NCI-H524 treated with DMSO at 0.1 percent for 48 hours (cell line): ENCODE measurements around the gene RPS24.
"Not testable (repeated sequence)": the region's sequence is repeated elsewhere in the genome, so short reads cannot be mapped to it uniquely, and the experiment has no call there.

Experiments
- DNase-seq: peaks from one replicate; lab custom pipeline; 2025; lab: John Stamatoyannopoulos, UW

The RPS24 gene

DNA sequence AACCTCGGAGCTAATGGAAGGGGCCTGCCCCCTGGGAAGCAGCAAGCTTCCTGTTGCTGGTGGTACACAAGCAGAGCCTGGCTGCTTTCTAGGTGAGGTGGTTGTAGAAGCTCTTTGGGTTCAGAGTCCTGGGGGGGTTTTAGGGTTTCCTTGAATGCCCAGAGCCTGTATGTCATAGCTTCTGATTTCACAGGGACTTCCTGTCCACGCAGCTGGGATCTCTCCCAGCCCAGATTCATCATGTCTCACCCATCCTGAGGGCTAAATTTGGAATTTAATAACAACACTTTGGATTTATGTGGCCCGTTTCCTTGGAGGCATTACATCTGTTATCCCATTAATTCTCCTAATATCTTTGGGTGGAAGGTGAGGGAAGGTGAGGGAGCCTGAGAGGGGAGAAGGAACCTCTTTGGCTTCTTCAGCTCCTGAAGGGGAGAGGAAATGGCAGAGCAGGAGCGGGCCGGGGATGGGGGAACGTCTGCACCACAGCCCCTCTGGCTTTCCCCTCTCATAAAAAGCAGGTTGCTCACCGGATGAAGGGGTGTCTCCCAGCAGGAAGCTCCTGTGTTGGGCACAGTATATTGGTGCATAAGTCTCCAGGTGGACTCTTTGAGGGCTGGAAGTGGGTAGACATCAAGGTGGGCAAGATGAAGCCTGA is 19.7 kb downstream of the RPS24 start:
- DNase-seq, result no peak

DNA sequence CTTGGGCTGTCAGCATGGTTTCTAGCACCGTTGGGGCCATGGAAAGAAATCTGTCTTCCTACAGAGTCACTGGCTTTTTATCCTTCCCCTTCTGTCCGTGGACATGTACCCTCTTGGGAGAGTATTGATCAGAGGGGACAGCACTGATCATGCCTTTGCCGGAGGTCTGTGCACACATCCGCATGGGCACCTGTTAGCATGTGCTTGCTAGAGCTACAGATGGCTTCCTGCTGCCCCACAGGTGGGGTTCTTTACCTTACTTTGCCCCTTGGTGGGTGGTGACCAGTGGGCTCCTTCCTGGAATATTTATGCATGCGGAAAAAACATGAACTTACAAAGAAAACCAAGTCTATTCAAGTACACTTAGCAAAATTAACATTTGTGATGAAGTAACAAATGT is 24.9 kb downstream of the RPS24 start:
- DNase-seq, result no peak

DNA sequence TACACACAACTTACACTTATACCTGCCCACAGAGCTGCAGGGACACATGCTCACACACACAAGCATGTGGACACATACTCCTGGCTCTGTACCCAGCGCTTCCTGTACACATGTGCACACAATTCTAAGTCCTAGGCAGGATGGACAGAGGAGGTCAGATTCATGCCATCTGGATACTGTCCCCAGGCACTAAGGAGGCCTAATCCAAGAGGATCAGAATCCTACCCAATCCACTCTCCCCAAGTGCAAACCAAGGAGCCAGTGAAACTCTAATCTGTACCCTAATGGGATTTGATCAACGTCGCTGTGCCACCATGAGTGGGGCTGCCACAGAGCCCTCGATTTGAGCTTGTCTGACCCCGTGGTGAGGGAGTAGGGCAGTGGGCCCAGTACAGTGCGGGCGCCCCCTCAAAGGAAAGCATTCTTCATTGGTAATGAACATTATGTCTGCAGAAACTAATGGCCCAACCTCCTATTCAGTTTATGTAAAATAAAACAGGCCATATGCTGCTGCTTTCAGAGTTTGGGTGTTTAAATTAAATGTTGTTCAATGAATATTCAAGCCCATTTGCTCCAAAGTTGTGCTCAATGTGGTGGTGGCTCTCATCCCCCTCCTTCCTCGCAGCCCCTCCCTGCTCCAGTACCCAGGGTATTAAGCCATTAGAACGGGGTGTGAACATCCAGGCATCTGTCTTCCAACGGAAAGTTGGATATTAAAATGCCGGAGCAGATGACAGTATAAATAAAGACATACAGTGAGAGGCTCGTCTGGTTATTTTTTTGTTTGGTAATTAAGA is 26.4 kb downstream of the RPS24 start:
- peak; percentile 49 for DNase-seq

DNA sequence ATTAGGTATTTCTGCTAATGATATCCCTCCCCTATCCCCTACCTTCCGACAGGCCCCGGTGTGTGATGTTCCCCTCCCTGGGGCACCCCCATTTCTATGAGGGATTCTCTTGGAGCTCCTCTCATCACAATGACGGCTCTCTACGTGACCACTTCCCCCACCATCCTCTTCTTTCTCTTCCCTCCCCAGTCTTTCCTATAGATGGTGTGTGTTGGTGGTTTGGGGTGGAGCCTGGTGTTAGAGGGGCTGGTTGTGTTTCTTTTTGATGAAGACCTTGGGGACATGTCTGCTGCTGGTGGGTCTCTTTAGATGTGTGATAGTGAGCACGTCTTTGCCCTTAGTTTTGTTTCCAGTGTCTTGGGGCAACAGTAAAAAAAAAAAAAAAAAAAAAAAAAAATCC is 28.6 kb downstream of the RPS24 start:
- no peak for DNase-seq

DNA sequence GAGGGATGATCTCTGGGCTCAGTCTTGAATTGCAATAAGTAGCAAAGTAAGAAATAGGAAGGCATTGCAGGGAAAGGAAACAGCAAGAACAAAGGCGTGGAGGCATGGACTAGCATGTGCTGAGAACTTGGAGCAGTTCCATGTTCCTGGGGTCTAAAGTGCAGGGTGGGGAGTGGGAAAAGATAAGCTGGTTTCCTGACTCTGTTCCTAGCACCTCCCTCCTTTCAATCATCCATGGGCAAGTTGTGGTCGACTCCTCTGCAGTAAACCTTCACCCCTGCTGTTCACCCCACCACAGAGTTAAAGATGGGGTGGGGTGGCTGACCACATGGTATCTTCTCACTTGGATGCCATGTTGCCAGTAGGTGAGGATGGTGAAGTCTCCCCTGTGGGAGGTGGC is 29.6 kb downstream of the RPS24 start:
- DNase-seq, result no peak

GRCh38 chr10:78064919-78065318 is 31.3 kb downstream of the RPS24 start:
- not testable (repeated sequence) for DNase-seq

DNA sequence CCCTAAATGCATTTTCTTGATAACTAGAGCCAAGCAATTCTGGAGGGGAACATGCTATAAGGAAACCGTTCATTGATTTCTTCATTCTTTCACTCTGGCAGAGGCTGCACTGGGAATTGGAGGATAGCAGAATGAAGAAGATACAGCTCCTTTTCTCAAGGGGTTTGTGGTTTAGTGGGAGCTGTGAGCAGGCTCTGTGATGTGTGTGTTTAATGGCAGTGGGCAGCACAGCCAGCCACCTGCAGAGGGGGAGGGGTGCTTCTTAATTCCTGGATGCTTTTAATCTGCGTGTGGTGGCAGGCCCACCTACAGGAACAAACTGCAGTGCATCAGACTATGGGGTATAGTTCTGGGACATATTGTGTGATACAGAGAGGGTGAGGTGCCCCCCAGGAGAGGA is 31.9 kb downstream of the RPS24 start:
- DNase-seq, result no peak

DNA sequence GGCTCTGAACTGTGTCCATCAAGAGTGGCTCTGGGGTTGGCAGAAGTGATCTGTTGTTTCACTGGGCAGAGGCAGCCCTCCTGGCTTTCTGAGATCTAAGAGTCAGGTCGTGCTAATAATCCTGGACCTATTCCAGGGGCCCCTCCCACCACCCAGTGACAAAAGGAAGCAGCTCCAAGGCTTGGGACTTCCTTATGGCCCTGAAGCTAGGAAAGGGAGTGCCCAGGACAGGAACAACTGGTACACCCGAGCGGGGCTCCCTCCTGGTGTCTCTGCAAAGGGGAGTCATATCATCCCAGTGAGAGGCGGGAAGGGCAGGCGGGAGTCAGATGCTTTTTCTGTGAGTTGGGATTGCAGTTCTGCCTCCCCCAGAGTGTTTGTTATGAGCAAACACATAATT is 32.3 kb downstream of the RPS24 start:
- DNase-seq, result no peak

GRCh38 chr10:78066728-78067430 is 33.2 kb downstream of the RPS24 start:
- DNase-seq, result no peak

DNA sequence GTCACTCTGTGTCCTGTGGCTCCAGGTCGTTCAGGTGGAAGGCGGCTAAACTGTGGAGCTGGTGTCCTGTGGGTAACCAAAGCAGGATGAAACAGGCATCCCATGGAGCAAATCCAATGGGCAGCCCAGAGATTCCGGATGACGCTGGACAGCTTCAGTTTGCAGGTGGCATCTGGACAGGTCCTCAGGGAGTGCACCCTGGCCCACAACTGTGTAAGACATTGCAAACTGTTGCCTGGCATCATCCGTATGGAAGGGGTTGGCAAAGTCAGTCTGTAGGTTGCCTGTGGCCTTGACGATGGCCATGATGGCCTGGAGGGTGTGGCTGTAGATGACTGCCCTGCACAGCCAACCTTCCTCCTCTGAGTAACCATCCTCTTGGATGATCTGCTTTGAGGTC is 35.5 kb downstream of the RPS24 start:
- DNase-seq, result no peak

- not testable (repeated sequence) for DNase-seq
Measured at GRCh38 chr10:78070064-78070463, 36.4 kb downstream of the RPS24 start.

- no peak for DNase-seq
Measured at GRCh38 chr10:78070726-78071125, 37.1 kb downstream of the RPS24 start.

DNA sequence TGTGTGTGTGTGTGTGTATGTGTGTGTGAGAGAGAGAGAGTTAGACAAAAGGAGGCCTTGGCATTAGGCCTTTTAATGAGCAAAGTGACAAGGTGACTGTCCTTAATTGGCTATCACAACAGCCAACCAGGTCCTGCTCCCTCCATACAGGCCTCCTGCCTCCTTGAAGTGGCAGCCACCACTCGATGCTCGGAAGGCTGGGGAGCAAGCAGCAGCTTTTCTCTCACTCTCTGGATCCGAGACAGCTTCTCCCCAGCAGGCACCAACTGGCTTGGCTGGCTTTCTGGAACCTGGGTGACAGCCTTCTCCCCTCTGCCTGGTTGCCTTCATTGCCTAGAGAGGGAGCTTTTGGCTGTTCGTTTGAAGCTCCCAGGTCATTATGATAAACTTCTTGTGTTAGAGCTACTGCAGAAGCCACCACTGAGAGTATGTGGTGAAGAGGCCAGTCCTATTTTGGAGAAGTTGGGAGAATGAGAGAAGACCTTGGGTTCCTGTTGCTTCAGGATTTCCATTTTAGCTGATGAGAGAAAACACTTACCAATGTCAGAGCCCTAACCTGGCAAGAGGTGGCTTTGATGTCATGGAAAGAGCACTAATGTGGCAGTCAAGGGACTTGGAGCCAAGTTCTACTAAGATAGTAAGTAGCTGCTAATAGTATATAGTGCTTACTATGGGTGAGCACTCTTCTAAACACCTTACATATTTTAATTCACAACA is 37.6 kb downstream of the RPS24 start:
- no peak for DNase-seq

- no peak for DNase-seq
Measured at GRCh38 chr10:78071857-78072179, 38.2 kb downstream of the RPS24 start.

GRCh38 chr10:78072504-78072903 is 38.8 kb downstream of the RPS24 start:
- no peak for DNase-seq

GRCh38 chr10:78075806-78076205 is 42.1 kb downstream of the RPS24 start:
- not testable (repeated sequence) for DNase-seq

DNA sequence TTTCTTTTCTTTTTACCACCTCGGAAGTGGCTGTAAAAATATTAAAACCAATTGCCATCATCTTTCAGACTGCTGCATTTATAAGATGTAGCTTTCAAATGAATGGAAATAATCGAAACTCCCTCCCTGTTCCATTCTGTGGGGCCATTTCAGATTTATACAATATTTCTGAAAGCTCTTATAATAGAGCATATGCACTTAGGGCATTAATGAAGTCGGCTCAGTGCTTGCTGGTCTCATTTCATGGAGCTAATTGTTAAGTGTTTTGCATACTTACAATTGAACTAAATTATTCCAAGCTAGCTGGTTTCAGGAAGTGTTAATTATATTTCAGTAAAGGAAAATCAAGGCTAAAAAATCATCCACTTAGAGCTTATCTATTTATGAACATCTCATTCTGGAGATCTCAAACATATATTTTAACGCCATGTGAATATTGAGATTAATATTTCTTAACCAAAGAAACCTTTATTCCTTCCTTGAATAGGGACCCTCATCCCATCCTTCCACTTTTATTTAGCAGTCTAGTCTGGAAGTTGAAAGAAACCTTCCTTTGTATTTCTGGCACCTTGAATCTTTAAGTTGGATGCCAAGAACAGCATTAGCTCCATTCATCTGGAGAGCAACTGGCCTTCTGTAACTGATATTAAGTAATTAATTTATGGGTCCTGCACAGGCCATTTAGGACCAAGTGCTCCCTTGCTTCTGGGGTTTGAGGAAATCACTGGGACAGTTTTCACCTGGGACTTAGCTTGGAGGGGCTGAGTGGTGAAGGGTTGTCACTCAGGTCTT is 45.1 kb downstream of the RPS24 start:
- DNase-seq, result no peak

GRCh38 chr10:78079411-78079810 is 45.7 kb downstream of the RPS24 start:
- no peak for DNase-seq

- DNase-seq, result no peak
Measured at GRCh38 chr10:78081292-78081691, 47.6 kb downstream of the RPS24 start.

- no peak for DNase-seq
Measured at GRCh38 chr10:78082636-78083035, 49.0 kb downstream of the RPS24 start.
